Measurements from ENCODE around the gene TMEM9B. TPM values are rescaled to one million over a fixed set of nuclear protein-coding genes. Genes with fewer than 3 reads are reported as not detected.
A peak's percentile ranks its signal among the peaks of the same experiment; 100 is the strongest.

The TMEM9B gene
- total RNA-seq, 3 donors from 2014 or later (not counting 1 experiment from before 2014, with no cell fraction given) = 46.5 to 55.2 (median 51.4) TPM

- intact Hi-C loops (cut with micrococcal nuclease) = no loop called here
- H3K36me3 Mint-ChIP-seq = no peaks in the 10 kb centered on the region
Observed at GRCh38 chr11:8925711-8926110, 38.5 kb downstream of the TMEM9B start.

GRCh38 chr11:8922691-8923090, 41.6 kb downstream of the TMEM9B start:
- Histone ChIP-seq H3K4me3 (ENCODE audit: low read length) (no peak overlapping the region), H3K36me3 (ENCODE audit: control insufficient read depth, insufficient read depth, low read length) (peaks cover 14% of the 10 kb centered on the region), H3K27me3 (ENCODE audit: control insufficient read depth, insufficient read depth, low read length) (no peaks in the 10 kb centered on the region), H3K4me1 (ENCODE audit: control insufficient read depth, insufficient read depth, low read length) (no peaks in the 10 kb centered on the region), H3K9me3 (ENCODE audit: control insufficient read depth, insufficient read depth, low read length) (no peaks in the 10 kb centered on the region), H3K27ac (ENCODE audit: low read length) (no peak overlapping the region)
- no peaks in the 10 kb centered on the region for H3K27me3 Mint-ChIP-seq (ENCODE audit: low read depth in 2 of 2)
- 97% methylated on average over 4 of the region's 5 CpGs for WGBS (ENCODE audit: insufficient coverage)
- no peak for TF ChIP-seq CTCF (IDR thresholded peaks at IDR 0.05)
- H3K4me1 Mint-ChIP-seq = no peaks in the 10 kb centered on the region
- H3K27ac Mint-ChIP-seq = no peak overlapping the region
- H3K36me3 Mint-ChIP-seq = no peaks in the 10 kb centered on the region
- ATAC-seq = no peak
- no peak overlapping the region for H3K4me3 Mint-ChIP-seq
- intact Hi-C loops (cut with micrococcal nuclease) = no loop called here
- H3K9me3 Mint-ChIP-seq = no peaks in the 10 kb centered on the region
- no peak for DNase-seq

More at GRCh38 chr11:8925711-8926110, 38.5 kb downstream of the TMEM9B start:
- H3K4me3 ChIP-seq (ENCODE audit: low read length) = no peak overlapping the region
- DNase-seq (no peak), ATAC-seq (no peak)
- H3K36me3 ChIP-seq (ENCODE audit: control insufficient read depth, insufficient read depth, low read length) = no peaks in the 10 kb centered on the region
- H3K27ac ChIP-seq (ENCODE audit: low read length) = no peak overlapping the region
- H3K27me3 ChIP-seq (ENCODE audit: control insufficient read depth, insufficient read depth, low read length) = no peaks in the 10 kb centered on the region
- H3K4me1 ChIP-seq (ENCODE audit: control insufficient read depth, insufficient read depth, low read length) = no peaks in the 10 kb centered on the region
- 90% methylated on average over 5 of the region's 5 CpGs for WGBS (ENCODE audit: insufficient coverage)
- no peak for TF ChIP-seq CTCF (IDR thresholded peaks at IDR 0.05)
- Mint-ChIP-seq H3K4me3 (no peak overlapping the region), H3K27me3 (ENCODE audit: low read depth in 2 of 2) (peaks cover 0 to 2% of the 10 kb centered on the region in 2 donors), H3K4me1 (no peaks in the 10 kb centered on the region), H3K27ac (no peak overlapping the region), H3K9me3 (no peaks in the 10 kb centered on the region)
- H3K9me3 ChIP-seq (ENCODE audit: control insufficient read depth, insufficient read depth, low read length) = no peaks in the 10 kb centered on the region

GRCh38 chr11:8917157-8917825, 47.0 kb downstream of the TMEM9B start:
- no peaks in the 10 kb centered on the region for H3K27me3 ChIP-seq (ENCODE audit: control insufficient read depth, insufficient read depth, low read length)
- H3K4me3 ChIP-seq (ENCODE audit: low read length) = no peak overlapping the region
- peaks cover 11 to 17% of the 10 kb centered on the region in 2 donors for H3K4me1 Mint-ChIP-seq
- H3K4me1 ChIP-seq (ENCODE audit: control insufficient read depth, insufficient read depth, low read length) = peaks cover 6% of the 10 kb centered on the region
- H3K36me3 ChIP-seq (ENCODE audit: control insufficient read depth, insufficient read depth, low read length) = peaks cover 17% of the 10 kb centered on the region
- intact Hi-C loops (cut with micrococcal nuclease) = no loop called here
- no peak overlapping the region for H3K27ac Mint-ChIP-seq
- no peaks in the 10 kb centered on the region for H3K36me3 Mint-ChIP-seq
- WGBS (ENCODE audit: insufficient coverage) = 96% methylated on average over 5 of the region's 5 CpGs
- H3K27me3 Mint-ChIP-seq (ENCODE audit: low read depth in 2 of 2) = no peaks in the 10 kb centered on the region
- no peak for ATAC-seq
- no peak for DNase-seq
- no peak for TF ChIP-seq CTCF (IDR thresholded peaks at IDR 0.05)
- H3K4me3 Mint-ChIP-seq = no peak overlapping the region
- H3K9me3 ChIP-seq (ENCODE audit: control insufficient read depth, insufficient read depth, low read length) = no peaks in the 10 kb centered on the region
- no peak overlapping the region for H3K27ac ChIP-seq (ENCODE audit: low read length)
- no peaks in the 10 kb centered on the region for H3K9me3 Mint-ChIP-seq

- Histone ChIP-seq H3K4me3 (ENCODE audit: low read length) (no peak overlapping the region), H3K4me1 (ENCODE audit: control insufficient read depth, insufficient read depth, low read length) (peaks cover 16% of the 10 kb centered on the region), H3K27me3 (ENCODE audit: control insufficient read depth, insufficient read depth, low read length) (no peaks in the 10 kb centered on the region), H3K9me3 (ENCODE audit: control insufficient read depth, insufficient read depth, low read length) (no peaks in the 10 kb centered on the region), H3K27ac (ENCODE audit: low read length) (no peak overlapping the region), H3K36me3 (ENCODE audit: control insufficient read depth, insufficient read depth, low read length) (peaks cover 11% of the 10 kb centered on the region)
- no peaks in the 10 kb centered on the region for H3K36me3 Mint-ChIP-seq
- ATAC-seq (no peak), DNase-seq (no peak)
- intact Hi-C loops (cut with micrococcal nuclease) = loop anchor here (2.0 to 5.0 kb wide), 2 partner anchors 43 to 222 kb away; no protein-coding TSS in a partner anchor
- no peaks in the 10 kb centered on the region for H3K9me3 Mint-ChIP-seq
- H3K27me3 Mint-ChIP-seq (ENCODE audit: low read depth in 2 of 2) = no peaks in the 10 kb centered on the region
- TF ChIP-seq CTCF (IDR thresholded peaks at IDR 0.05) = peak; percentile 13
- 86% methylated on average over 4 of the region's 4 CpGs for WGBS (ENCODE audit: insufficient coverage)
- peaks cover 21 to 28% of the 10 kb centered on the region in 2 donors for H3K4me1 Mint-ChIP-seq
- H3K4me3 Mint-ChIP-seq = no peak overlapping the region
- peak overlapping the region in 1 of 2 donors; percentile 69 for H3K27ac Mint-ChIP-seq
Observed at GRCh38 chr11:8914661-8915018, 49.6 kb downstream of the TMEM9B start.

Data from natural killer cell (primary cell).